Measurements from ENCODE around the gene CHD1L.

GRCh38 chr1:147213271-147213670 lies 29.2 kb upstream of the CHD1L start:
- TF ChIP-seq CTCF (IDR thresholded peaks at IDR 0.05; ENCODE audit: poor library complexity, severe bottlenecking): no peak
- no peak for TF ChIP-seq EZH2 (IDR thresholded peaks at IDR 0.05; ENCODE audit: borderline replicate concordance, insufficient read depth, low read length, poor library complexity, severe bottlenecking)
- no peak for TF ChIP-seq TAF1 (IDR thresholded peaks at IDR 0.05; ENCODE audit: low read depth)
- no peak for TF ChIP-seq EP300 (conservative IDR thresholded peaks at IDR 0.05; ENCODE audit: poor library complexity, severe bottlenecking)
- no peak for TF ChIP-seq REST (IDR thresholded peaks at IDR 0.05; ENCODE audit: borderline replicate concordance)
- TF ChIP-seq RAD21 (conservative IDR thresholded peaks at IDR 0.05): no peak
